ENCODE results near the gene LRRC8A.

Gene LRRC8A

GRCh38 chr9:128891321-128892220, 9.6 kb downstream of the LRRC8A start:
- Mint-ChIP-seq H3K27ac (no peak overlapping the region), H3K9me3 (no peaks in the 10 kb centered on the region), H3K27me3 (ENCODE audit: low read depth) (no peaks in the 10 kb centered on the region), H3K4me1 (peaks cover 35% of the 10 kb centered on the region), H3K4me3 (no peak overlapping the region), H3K36me3 (ENCODE audit: low read depth) (peaks cover 36% of the 10 kb centered on the region)
- TF ChIP-seq, protein P1, sequence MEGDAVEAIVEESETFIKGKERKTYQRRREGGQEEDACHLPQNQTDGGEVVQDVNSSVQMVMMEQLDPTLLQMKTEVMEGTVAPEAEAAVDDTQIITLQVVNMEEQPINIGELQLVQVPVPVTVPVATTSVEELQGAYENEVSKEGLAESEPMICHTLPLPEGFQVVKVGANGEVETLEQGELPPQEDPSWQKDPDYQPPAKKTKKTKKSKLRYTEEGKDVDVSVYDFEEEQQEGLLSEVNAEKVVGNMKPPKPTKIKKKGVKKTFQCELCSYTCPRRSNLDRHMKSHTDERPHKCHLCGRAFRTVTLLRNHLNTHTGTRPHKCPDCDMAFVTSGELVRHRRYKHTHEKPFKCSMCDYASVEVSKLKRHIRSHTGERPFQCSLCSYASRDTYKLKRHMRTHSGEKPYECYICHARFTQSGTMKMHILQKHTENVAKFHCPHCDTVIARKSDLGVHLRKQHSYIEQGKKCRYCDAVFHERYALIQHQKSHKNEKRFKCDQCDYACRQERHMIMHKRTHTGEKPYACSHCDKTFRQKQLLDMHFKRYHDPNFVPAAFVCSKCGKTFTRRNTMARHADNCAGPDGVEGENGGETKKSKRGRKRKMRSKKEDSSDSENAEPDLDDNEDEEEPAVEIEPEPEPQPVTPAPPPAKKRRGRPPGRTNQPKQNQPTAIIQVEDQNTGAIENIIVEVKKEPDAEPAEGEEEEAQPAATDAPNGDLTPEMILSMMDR (IDR thresholded peaks at IDR 0.05; ENCODE audit: unreplicated experiment in 3 of 3): no peak

DNA sequence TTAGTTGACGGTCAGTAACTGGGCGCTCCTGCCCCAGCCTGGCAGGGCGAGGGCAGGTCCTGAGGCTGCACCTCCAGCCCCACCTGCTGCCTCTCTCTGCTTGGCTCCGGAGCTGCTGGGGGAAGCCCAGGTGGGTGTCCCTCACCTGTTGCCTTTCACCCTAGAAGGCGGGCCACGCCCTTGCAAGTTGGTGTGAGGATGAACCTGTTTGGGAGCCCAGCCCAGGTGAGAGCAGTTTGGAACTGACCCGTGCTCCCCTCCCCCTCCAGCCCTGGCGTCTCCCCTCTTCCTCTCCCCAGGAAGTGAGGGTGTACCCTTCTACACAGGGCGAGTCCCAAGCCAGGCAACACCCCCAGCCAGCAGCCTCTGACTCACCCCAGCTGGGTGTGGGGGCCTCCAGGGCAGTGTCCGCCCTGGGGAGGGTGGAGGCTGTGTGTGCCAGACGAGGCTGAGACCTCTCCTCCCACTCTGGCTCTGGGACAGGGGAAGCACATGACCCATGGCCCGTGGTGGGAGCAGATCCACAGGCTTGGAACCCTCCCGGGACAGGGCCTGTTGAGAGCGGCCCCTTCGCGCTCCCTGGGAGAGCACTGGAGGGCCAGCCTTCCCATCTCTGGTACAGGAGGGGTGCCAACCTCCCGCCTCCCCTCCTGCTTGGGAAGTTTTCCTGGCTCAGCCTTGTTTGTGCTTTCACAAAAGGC, 10.4 kb downstream of the LRRC8A start:
- H3K9me3 Mint-ChIP-seq: no peaks in the 10 kb centered on the region
- TF ChIP-seq, protein P1 (IDR thresholded peaks at IDR 0.05; ENCODE audit: unreplicated experiment in 3 of 3): no peak
- H3K4me3 Mint-ChIP-seq: no peak overlapping the region
- peaks cover 37% of the 10 kb centered on the region for H3K36me3 Mint-ChIP-seq (ENCODE audit: low read depth)
- peaks cover 33% of the 10 kb centered on the region for H3K4me1 Mint-ChIP-seq
- no peaks in the 10 kb centered on the region for H3K27me3 Mint-ChIP-seq (ENCODE audit: low read depth)
- peak overlapping the region in 1 of 3 experiments; percentile 76 for H3K27ac Mint-ChIP-seq

GRCh38 chr9:128893354-128893753, 11.4 kb downstream of the LRRC8A start:
- Mint-ChIP-seq H3K27ac (peak overlapping the region in 2 of 3 experiments; percentile 76 to 90), H3K27me3 (ENCODE audit: low read depth) (peaks cover 2% of the 10 kb centered on the region), H3K4me1 (peaks cover 25% of the 10 kb centered on the region), H3K36me3 (ENCODE audit: low read depth) (peaks cover 35% of the 10 kb centered on the region), H3K4me3 (no peak overlapping the region), H3K9me3 (no peaks in the 10 kb centered on the region)
- TF ChIP-seq, protein P1 (IDR thresholded peaks at IDR 0.05; ENCODE audit: unreplicated experiment in 3 of 3): no peak

DNA sequence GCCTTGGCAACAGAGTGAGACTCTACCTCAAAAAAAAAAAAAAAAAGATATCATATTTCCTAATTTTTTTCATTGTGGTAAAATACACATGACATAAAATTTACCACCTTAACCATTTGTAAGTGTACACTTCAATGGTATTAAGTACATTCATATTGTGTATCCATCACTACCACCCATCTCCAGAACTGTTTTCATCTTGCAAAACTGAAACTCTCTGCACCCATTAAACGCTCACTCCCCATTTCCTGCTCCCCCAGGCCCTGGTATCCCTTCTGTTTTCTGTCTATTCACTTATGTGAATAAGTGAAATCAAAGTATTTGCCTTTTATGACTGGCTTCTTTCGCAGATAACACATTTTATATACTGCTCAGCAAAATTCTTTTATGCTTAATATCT, 12.8 kb downstream of the LRRC8A start:
- TF ChIP-seq, protein P1 (IDR thresholded peaks at IDR 0.05; ENCODE audit: unreplicated experiment in 3 of 3): no peak
- Mint-ChIP-seq H3K4me3 (no peak overlapping the region), H3K27me3 (ENCODE audit: low read depth) (peaks cover 3% of the 10 kb centered on the region), H3K36me3 (ENCODE audit: low read depth) (peaks cover 29% of the 10 kb centered on the region), H3K27ac (peak overlapping the region in 1 of 3 experiments; percentile 9), H3K4me1 (peaks cover 19% of the 10 kb centered on the region), H3K9me3 (no peaks in the 10 kb centered on the region)

DNA sequence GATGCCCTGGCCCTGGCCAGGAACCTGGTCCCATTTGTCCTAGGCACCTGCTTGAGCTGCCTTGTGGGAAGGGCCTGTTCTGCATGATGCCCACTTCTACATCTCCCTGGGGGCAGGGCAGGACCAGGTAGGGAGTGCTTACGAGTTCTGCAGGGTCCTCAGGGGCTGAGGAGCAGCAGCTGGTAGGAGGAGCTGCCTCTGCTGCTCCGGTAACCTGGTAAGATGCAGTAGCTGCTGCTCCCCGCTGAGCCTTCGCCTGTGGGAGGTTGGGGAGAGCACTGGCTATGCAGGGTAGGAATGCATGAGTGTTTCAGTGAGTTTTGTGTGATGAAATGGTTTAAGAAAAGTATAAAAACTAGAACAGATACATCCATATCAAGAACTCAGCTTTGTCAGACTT, 13.6 kb downstream of the LRRC8A start:
- Mint-ChIP-seq H3K4me3 (no peak overlapping the region), H3K27ac (peak overlapping the region in 1 of 3 experiments; percentile 9), H3K27me3 (ENCODE audit: low read depth) (peaks cover 3% of the 10 kb centered on the region), H3K36me3 (ENCODE audit: low read depth) (peaks cover 29% of the 10 kb centered on the region), H3K9me3 (no peaks in the 10 kb centered on the region), H3K4me1 (peaks cover 19% of the 10 kb centered on the region)
- TF ChIP-seq, protein P1 (IDR thresholded peaks at IDR 0.05; ENCODE audit: unreplicated experiment in 3 of 3): no peak
